Dendritic cell treated with granulocyte-macrophage colony-stimulating factor and Interleukin-4, amounts not matched to agents 40 ng/mL and 50 ng/mL, for 4 days (primary cell): ENCODE data around the gene IRF2BP2.
"Not testable (repeated sequence)": the region's sequence is repeated elsewhere in the genome, so short reads cannot be mapped to it uniquely, and the experiment has no call there.

Experiments used
- H3K27ac Mint-ChIP-seq: one replicate; pipeline ENCODE4 v1.8.0; 2022; ENCODE audit warnings: mild to moderate bottlenecking, mixed read lengths
- H3K27me3 Mint-ChIP-seq: one replicate; pipeline ENCODE4 v1.8.0; 2022; ENCODE audit warnings: mild to moderate bottlenecking, mixed read lengths
- H3K36me3 Mint-ChIP-seq: one replicate; pipeline ENCODE4 v1.8.0; 2022; ENCODE audit warnings: low read depth, mixed read lengths
- H3K4me1 Mint-ChIP-seq: one replicate; pipeline ENCODE4 v1.8.0; 2022; ENCODE audit warnings: low read depth, mixed read lengths
- H3K4me3 Mint-ChIP-seq: one replicate; pipeline ENCODE4 v1.8.0; 2022; ENCODE audit warnings: mild to moderate bottlenecking, moderate library complexity, mixed read lengths
- H3K9me3 Mint-ChIP-seq: one replicate; pipeline ENCODE4 v1.8.0; 2022; ENCODE audit warnings: mixed read lengths
- intact Hi-C: fragments of 100-400 bp; cut with micrococcal nuclease; formaldehyde crosslinking; loops from one replicate; pipeline ENCODE4 v1.15.0; 2022

The IRF2BP2 gene

GRCh38 chr1:234595899-234596298, 14.1 kb downstream of the IRF2BP2 start:
- no peak overlapping the region for H3K4me3 Mint-ChIP-seq
- intact Hi-C loops: no loop called here
- H3K36me3 Mint-ChIP-seq: no peaks in the 10 kb centered on the region
- peaks cover 11% of the 10 kb centered on the region for H3K9me3 Mint-ChIP-seq
- H3K27ac Mint-ChIP-seq: no peak overlapping the region
- peaks cover 20% of the 10 kb centered on the region for H3K4me1 Mint-ChIP-seq
- no peaks in the 10 kb centered on the region for H3K27me3 Mint-ChIP-seq

GRCh38 chr1:234594575-234594974, 15.4 kb downstream of the IRF2BP2 start:
- Mint-ChIP-seq H3K4me1 (peaks cover 16% of the 10 kb centered on the region), H3K9me3 (peaks cover 11% of the 10 kb centered on the region)
- H3K27ac Mint-ChIP-seq, H3K4me3 Mint-ChIP-seq, H3K36me3 Mint-ChIP-seq, H3K27me3 Mint-ChIP-seq, intact Hi-C loops: not testable (repeated sequence)

GRCh38 chr1:234593771-234594504, 16.0 kb downstream of the IRF2BP2 start:
- Mint-ChIP-seq H3K27me3 (no peaks in the 10 kb centered on the region), H3K27ac (no peak overlapping the region), H3K4me1 (peaks cover 20% of the 10 kb centered on the region), H3K4me3 (no peak overlapping the region), H3K36me3 (no peaks in the 10 kb centered on the region), H3K9me3 (peaks cover 11% of the 10 kb centered on the region)
- intact Hi-C loops: no loop called here

- no peak overlapping the region for H3K27ac Mint-ChIP-seq
- intact Hi-C loops: no loop called here
- H3K36me3 Mint-ChIP-seq: no peaks in the 10 kb centered on the region
- peaks cover 11% of the 10 kb centered on the region for H3K9me3 Mint-ChIP-seq
- H3K27me3 Mint-ChIP-seq: no peaks in the 10 kb centered on the region
- no peak overlapping the region for H3K4me3 Mint-ChIP-seq
- peaks cover 16% of the 10 kb centered on the region for H3K4me1 Mint-ChIP-seq
These were observed 16.9 kb downstream of the IRF2BP2 start for GRCh38 chr1:234593109-234593508.

GRCh38 chr1:234592240-234592639, 17.7 kb downstream of the IRF2BP2 start:
- H3K9me3 Mint-ChIP-seq: peaks cover 11% of the 10 kb centered on the region
- no peaks in the 10 kb centered on the region for H3K36me3 Mint-ChIP-seq
- H3K27ac Mint-ChIP-seq: no peak overlapping the region
- H3K27me3 Mint-ChIP-seq: no peaks in the 10 kb centered on the region
- intact Hi-C loops: no loop called here
- H3K4me3 Mint-ChIP-seq: no peak overlapping the region
- peaks cover 18% of the 10 kb centered on the region for H3K4me1 Mint-ChIP-seq

GRCh38 chr1:234591131-234591530, 18.8 kb downstream of the IRF2BP2 start:
- no peak overlapping the region for H3K27ac Mint-ChIP-seq
- intact Hi-C loops: no loop called here
- H3K4me1 Mint-ChIP-seq: peaks cover 29% of the 10 kb centered on the region

GRCh38 chr1:234589854-234590620, 19.9 kb downstream of the IRF2BP2 start:
- intact Hi-C loops: no loop called here
- peaks cover 11% of the 10 kb centered on the region for H3K9me3 Mint-ChIP-seq
- no peak overlapping the region for H3K4me3 Mint-ChIP-seq
- no peak overlapping the region for H3K27ac Mint-ChIP-seq
- H3K4me1 Mint-ChIP-seq: peaks cover 29% of the 10 kb centered on the region
- H3K36me3 Mint-ChIP-seq: no peaks in the 10 kb centered on the region
- H3K27me3 Mint-ChIP-seq: no peaks in the 10 kb centered on the region

More at GRCh38 chr1:234591131-234591530, 18.8 kb downstream of the IRF2BP2 start:
- H3K4me3 Mint-ChIP-seq: no peak overlapping the region
- H3K36me3 Mint-ChIP-seq: no peaks in the 10 kb centered on the region
- no peaks in the 10 kb centered on the region for H3K27me3 Mint-ChIP-seq
- peaks cover 11% of the 10 kb centered on the region for H3K9me3 Mint-ChIP-seq

GRCh38 chr1:234589064-234589800, 20.7 kb downstream of the IRF2BP2 start:
- Mint-ChIP-seq H3K4me3 (no peak overlapping the region), H3K27ac (no peak overlapping the region), H3K27me3 (no peaks in the 10 kb centered on the region), H3K4me1 (peaks cover 25% of the 10 kb centered on the region), H3K9me3 (peaks cover 4% of the 10 kb centered on the region), H3K36me3 (no peaks in the 10 kb centered on the region)
- intact Hi-C loops: no loop called here

- no peaks in the 10 kb centered on the region for H3K9me3 Mint-ChIP-seq
- no peaks in the 10 kb centered on the region for H3K27me3 Mint-ChIP-seq
- no peak overlapping the region for H3K4me3 Mint-ChIP-seq
- H3K36me3 Mint-ChIP-seq: no peaks in the 10 kb centered on the region
- H3K27ac Mint-ChIP-seq: no peak overlapping the region
- intact Hi-C loops: no loop called here
- H3K4me1 Mint-ChIP-seq: peaks cover 32% of the 10 kb centered on the region
These were observed 21.6 kb downstream of the IRF2BP2 start for GRCh38 chr1:234588386-234588785.

- H3K9me3 Mint-ChIP-seq: no peaks in the 10 kb centered on the region
- no peaks in the 10 kb centered on the region for H3K27me3 Mint-ChIP-seq
- intact Hi-C loops: no loop called here
- H3K36me3 Mint-ChIP-seq: no peaks in the 10 kb centered on the region
- H3K4me1 Mint-ChIP-seq: peaks cover 35% of the 10 kb centered on the region
- no peak overlapping the region for H3K4me3 Mint-ChIP-seq
- no peak overlapping the region for H3K27ac Mint-ChIP-seq
These were observed 23.0 kb downstream of the IRF2BP2 start for GRCh38 chr1:234586892-234587485.

GRCh38 chr1:234586304-234586703, 23.7 kb downstream of the IRF2BP2 start:
- H3K27ac Mint-ChIP-seq: no peak overlapping the region
- peaks cover 35% of the 10 kb centered on the region for H3K4me1 Mint-ChIP-seq
- H3K36me3 Mint-ChIP-seq: no peaks in the 10 kb centered on the region
- no peak overlapping the region for H3K4me3 Mint-ChIP-seq
- peaks cover 3% of the 10 kb centered on the region for H3K9me3 Mint-ChIP-seq
- intact Hi-C loops: no loop called here
- no peaks in the 10 kb centered on the region for H3K27me3 Mint-ChIP-seq

- H3K36me3 Mint-ChIP-seq: no peaks in the 10 kb centered on the region
- H3K27ac Mint-ChIP-seq: no peak overlapping the region
- peaks cover 35% of the 10 kb centered on the region for H3K4me1 Mint-ChIP-seq
- intact Hi-C loops: no loop called here
- no peak overlapping the region for H3K4me3 Mint-ChIP-seq
- no peaks in the 10 kb centered on the region for H3K27me3 Mint-ChIP-seq
- peaks cover 11% of the 10 kb centered on the region for H3K9me3 Mint-ChIP-seq
These were observed 24.5 kb downstream of the IRF2BP2 start for GRCh38 chr1:234585330-234586055.

GRCh38 chr1:234584926-234585325, 25.1 kb downstream of the IRF2BP2 start:
- no peak overlapping the region for H3K4me3 Mint-ChIP-seq
- H3K4me1 Mint-ChIP-seq: peaks cover 35% of the 10 kb centered on the region
- H3K27ac Mint-ChIP-seq: no peak overlapping the region
- H3K36me3 Mint-ChIP-seq: no peaks in the 10 kb centered on the region
- intact Hi-C loops: loop anchor here (5.0 kb wide), 1 partner anchor 88 kb away; no protein-coding TSS in a partner anchor
- H3K9me3 Mint-ChIP-seq: peaks cover 13% of the 10 kb centered on the region
- no peaks in the 10 kb centered on the region for H3K27me3 Mint-ChIP-seq
